SK-N-SH (cell line): ENCODE measurements around the gene PPM1L. TPM values are rescaled to one million over a fixed set of nuclear protein-coding genes. Genes with fewer than 3 reads are reported as not detected.

Source experiments
- CTCF ChIA-PET: fragments of 300-600, 350-600 bp; formaldehyde crosslinking; extraction: SDS; loops from one replicate; lab custom pipeline; 2021; lab: Yijun Ruan, JAX
- POLR2A ChIA-PET: fragments of 350-600 bp; sonication (Branson Sonifier 250); formaldehyde crosslinking; extraction: SDS; loops from one replicate; lab custom pipeline; 2020; ENCODE audit warnings: antibody characterized with exemption, inconsistent platforms; lab: Yijun Ruan, JAX
- DNase-seq: peaks from one replicate; pipeline ENCODE4 v3.0.0; 2012
- H2AFZ ChIP-seq: fragments of 200-600 bp; sonication (generic); 2 replicates; pipeline ENCODE4 v1.8.1; 2016; ENCODE audit warnings: antibody characterized with exemption, mild to moderate bottlenecking, low read depth
- H3F3A ChIP-seq: fragments of 200-600 bp; sonication (generic); replicated peaks from 2 replicates; pipeline ENCODE3; 2016; ENCODE audit warnings: antibody characterized with exemption, mild to moderate bottlenecking; ENCODE audit not compliant: insufficient read depth
- H3K27ac ChIP-seq, 2 experiments: fragments of 200-500 bp in 1 of 2; fragments of 200-600 bp in 1 of 2; sonication (Bioruptor generic) in 1 of 2; sonication (generic), shearing (Covaris generic) in 1 of 2; 2 replicates each; pipeline versions ENCODE4 v1.5.1 to v1.6.1; 2014 to 2016; ENCODE audit warnings: low read depth in 2 of 2, inconsistent platforms in 1 of 2, low read length in 1 of 2, mild to moderate bottlenecking in 1 of 2, mixed read lengths in 1 of 2
- H3K27me3 ChIP-seq: fragments of 200-600 bp; sonication (generic), shearing (Covaris generic); 2 replicates; pipeline ENCODE4 v1.6.1; 2016; ENCODE audit warnings: mixed run types; ENCODE audit not compliant: insufficient read depth
- H3K36me3 ChIP-seq, 2 experiments: fragments of 200-500 bp in 1 of 2; fragments of 200-600 bp in 1 of 2; sonication (Bioruptor generic) in 1 of 2; sonication (generic) in 1 of 2; replicated peaks in 1 of 2; 2 replicates each; pipeline versions ENCODE3 to v1.5.1; 2014 to 2016; ENCODE audit warnings: low read length in 1 of 2, mild to moderate bottlenecking in 1 of 2; ENCODE audit not compliant: insufficient read depth in 2 of 2, control insufficient read depth in 1 of 2
- H3K4me1 ChIP-seq, 2 experiments: fragments of 200-500 bp in 1 of 2; fragments of 200-600 bp in 1 of 2; sonication (Bioruptor generic) in 1 of 2; sonication (generic), shearing (Covaris generic) in 1 of 2; 2 replicates each; pipeline versions ENCODE4 v1.5.1 to v1.6.1; 2014 to 2016; ENCODE audit warnings: low read depth in 1 of 2, low read length in 1 of 2, mixed run types in 1 of 2; ENCODE audit not compliant: insufficient read depth in 2 of 2, control insufficient read depth in 1 of 2
- H3K4me2 ChIP-seq: fragments of 200-600 bp; sonication (generic), shearing (Covaris generic); 2 replicates; pipeline ENCODE4 v1.6.1; 2017; ENCODE audit warnings: mixed run types
- H3K4me3 ChIP-seq, 2 experiments: fragments of 200-500 bp in 1 of 2; fragments of 200-600 bp in 1 of 2; sonication (Bioruptor generic) in 1 of 2; sonication (generic), shearing (Covaris generic) in 1 of 2; 2 replicates each; pipeline versions ENCODE4 v1.5.1 to v1.8.1; 2014 to 2016; ENCODE audit warnings: low read depth in 2 of 2, inconsistent platforms in 1 of 2, low read length in 1 of 2, mild to moderate bottlenecking in 1 of 2, mixed read lengths in 1 of 2, moderate library complexity in 1 of 2
- H3K79me2 ChIP-seq: fragments of 200-600 bp; sonication (generic); 2 replicates; pipeline ENCODE4 v1.8.1; 2017; ENCODE audit warnings: mild to moderate bottlenecking; ENCODE audit not compliant: insufficient read depth
- H3K9ac ChIP-seq: fragments of 200-600 bp; sonication (generic); 2 replicates; pipeline ENCODE4 v1.6.1; 2017; ENCODE audit warnings: mixed run types
- H3K9me2 ChIP-seq: fragments of 200-600 bp; sonication (generic); 2 replicates; pipeline ENCODE4 v1.6.1; 2017; ENCODE audit warnings: mixed run types
- H3K9me3 ChIP-seq: fragments of 200-600 bp; sonication (generic); 2 replicates; pipeline ENCODE4 v1.6.1; 2017; ENCODE audit warnings: mixed run types, mild to moderate bottlenecking, moderate library complexity
- H4K20me1 ChIP-seq: fragments of 200-600 bp; sonication (generic); 2 replicates; pipeline ENCODE4 v1.6.1; 2017; ENCODE audit warnings: mild to moderate bottlenecking, mixed run types; ENCODE audit not compliant: insufficient read depth
- CHD2 ChIP-seq: fragments of 150-350 bp; IDR thresholded peaks from 2 replicates; pipeline ENCODE4 v1.6.1; 2018; ENCODE audit warnings: low read length; ENCODE audit not compliant: partially characterized antibody
- EP300 ChIP-seq, 2 experiments: IDR thresholded peaks; 2 replicates each; pipeline versions ENCODE4 v1.4.0 to v1.6.1; 2012; ENCODE audit warnings: borderline replicate concordance in 1 of 2, low read depth in 1 of 2, low read length in 1 of 2
- EZH2phosphoT487 ChIP-seq: fragments of 200-600 bp; sonication (generic); IDR thresholded peaks from 2 replicates; pipeline ENCODE4 v1.6.1; 2017; ENCODE audit warnings: low read depth, mixed run types, mild to moderate bottlenecking, antibody characterized with exemption, moderate library complexity, borderline replicate concordance
- FOSL2 ChIP-seq: IDR thresholded peaks from 2 replicates; pipeline ENCODE4 v1.4.0; 2012; ENCODE audit warnings: low read depth, mild to moderate bottlenecking, moderate library complexity, borderline replicate concordance
- FOXJ3 ChIP-seq: sonication (generic); formaldehyde crosslinking; IDR thresholded peaks from 2 replicates; pipeline ENCODE4 v1.5.1; 2020; ENCODE audit warnings: mild to moderate bottlenecking, missing genetic modification reagents
- FOXM1 ChIP-seq: IDR thresholded peaks from 2 replicates; pipeline ENCODE4 v1.4.0; 2012; ENCODE audit warnings: low read depth, mild to moderate bottlenecking
- GABPA ChIP-seq: IDR thresholded peaks from 2 replicates; pipeline ENCODE4 v1.4.0; 2012; ENCODE audit warnings: low read depth, mild to moderate bottlenecking
- JUND ChIP-seq: IDR thresholded peaks from 2 replicates; pipeline ENCODE4 v1.4.0; 2012
- MEF2A ChIP-seq: IDR thresholded peaks from 2 replicates; pipeline ENCODE4 v1.4.0; 2012; ENCODE audit warnings: low read depth, borderline replicate concordance
- NFIC ChIP-seq: IDR thresholded peaks from 2 replicates; pipeline ENCODE4 v1.4.0; 2012; ENCODE audit warnings: borderline replicate concordance
- NRF1 ChIP-seq: IDR thresholded peaks from 2 replicates; pipeline ENCODE4 v1.6.1; 2012; ENCODE audit warnings: low read depth, mild to moderate bottlenecking, low read length
- POLR2AphosphoS5 ChIP-seq: IDR thresholded peaks from 2 replicates; pipeline ENCODE4 v1.6.1; 2012; ENCODE audit warnings: low read depth, low read length
- RCOR1 ChIP-seq: fragments of 150-350 bp; IDR thresholded peaks from 2 replicates; pipeline ENCODE4 v1.6.1; 2017; ENCODE audit warnings: antibody characterized with exemption, low read length
- RFX5 ChIP-seq: IDR thresholded peaks from 2 replicates; pipeline ENCODE4 v1.6.1; 2012; ENCODE audit warnings: mild to moderate bottlenecking, improper control_type of control experiment, low read length
- SMC3 ChIP-seq: IDR thresholded peaks from 2 replicates; pipeline ENCODE4 v1.6.1; 2012; ENCODE audit warnings: low read depth, low read length, improper control_type of control experiment
- TAF1 ChIP-seq: IDR thresholded peaks from 2 replicates; pipeline ENCODE4 v1.6.1; 2012; ENCODE audit warnings: low read depth, mild to moderate bottlenecking, low read length, moderate library complexity, borderline replicate concordance
- TCF12 ChIP-seq: IDR thresholded peaks from 2 replicates; pipeline ENCODE4 v1.4.0; 2012
- TEAD4 ChIP-seq: IDR thresholded peaks from 2 replicates; pipeline ENCODE4 v1.4.0; 2012; ENCODE audit warnings: mild to moderate bottlenecking, borderline replicate concordance; ENCODE audit not compliant: insufficient read depth
- YY1 ChIP-seq: IDR thresholded peaks from 2 replicates; pipeline ENCODE4 v1.4.0; 2012; ENCODE audit warnings: low read depth, mild to moderate bottlenecking
- WGBS: methylation state at CpG from one replicate; pipeline ENCODE4 v1.1.6; 2017; ENCODE audit warnings: low lambda C conversion rate; 5-methylcytosine and 5-hydroxymethylcytosine counted together
- polyA plus RNA-seq, 3 experiments: library from polyadenylated mRNA; depleted of rRNA; stranded (reverse); fragments of >200 nt; gene quantifications; 2 replicates each; pipeline ENCODE4 v1.2.3, GENCODE V29; 2012
- TF ChIP-seq, protein P1 (sequence below): IDR thresholded peaks from 2 replicates; pipeline ENCODE4 v1.4.0; 2012; ENCODE audit warnings: low read depth, borderline replicate concordance
- TF ChIP-seq, protein P2 (sequence below): fragments of 150-350 bp; IDR thresholded peaks from 2 replicates; pipeline ENCODE4 v1.6.1; 2016; ENCODE audit warnings: mild to moderate bottlenecking, low read depth, low read length
- TF ChIP-seq, protein P3 (sequence below): IDR thresholded peaks from 2 replicates; pipeline ENCODE4; 2012
- TF ChIP-seq, protein P4 (sequence below): IDR thresholded peaks from 2 replicates; pipeline ENCODE4 v1.4.0; 2012; ENCODE audit warnings: low read depth

PPM1L gene
- polyA plus RNA-seq, 1 of the 3 experiments (the other 2 are of a cell fraction): 0.16 TPM

DNA sequence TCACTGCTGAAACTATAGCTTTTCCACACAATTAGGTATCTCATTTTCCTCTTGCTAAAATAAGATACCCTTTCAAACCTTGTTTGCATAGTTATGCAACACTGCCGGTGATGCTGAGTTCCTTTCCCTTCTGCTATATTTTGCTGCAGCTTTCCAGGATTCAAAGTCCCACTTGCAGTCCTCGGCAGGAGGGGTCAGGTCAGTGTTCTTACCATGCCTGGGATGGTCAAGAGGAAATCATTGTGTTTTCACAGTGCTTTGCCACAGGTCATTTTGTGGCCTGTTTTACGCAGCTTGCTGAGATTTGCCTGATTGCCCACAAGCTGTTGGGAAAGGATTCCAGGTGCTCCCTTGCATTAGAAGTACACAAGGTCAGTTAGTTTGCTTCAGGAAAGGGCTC lies 192.2 kb downstream of the PPM1L start:
- no peak overlapping the region for H3K9ac ChIP-seq
- no peak overlapping the region for H3K4me2 ChIP-seq
- no peaks in the 10 kb centered on the region for H4K20me1 ChIP-seq
- H3K4me3 ChIP-seq: no peak overlapping the region
- no peaks in the 10 kb centered on the region for H3K79me2 ChIP-seq
- WGBS: 36% methylated on average over 3 of the region's 3 CpGs
- CTCF ChIA-PET: interaction anchor here (0.8 to 1.9 kb wide), 7 partner anchors 8 to 461 kb away, joined by 3 to 6 read pairs (median 3); no protein-coding TSS in a partner anchor
- H3K9me2 ChIP-seq: no peaks in the 10 kb centered on the region
- H3K4me1 ChIP-seq: peaks cover 0 to 6% of the 10 kb centered on the region in 2 experiments; a peak in 2 of 4 replicates
- H3K27ac ChIP-seq: no peak overlapping the region
- TF ChIP-seq RFX5 (no peak), TEAD4 (no peak), YY1 (no peak), EP300 (IDR thresholded peaks at IDR 0.05; ENCODE audit: borderline replicate concordance in 1 of 2, low read depth in 1 of 2, low read length in 1 of 2) (no peak), RCOR1 (no peak), GABPA (no peak), SMC3 (no peak), EZH2phosphoT487 (no peak), MEF2A (no peak), FOXM1 (no peak), POLR2AphosphoS5 (no peak), FOXJ3 (CRISPR knock-in tag) (no peak), NRF1 (no peak), NFIC (no peak)
- TF ChIP-seq, protein P1, sequence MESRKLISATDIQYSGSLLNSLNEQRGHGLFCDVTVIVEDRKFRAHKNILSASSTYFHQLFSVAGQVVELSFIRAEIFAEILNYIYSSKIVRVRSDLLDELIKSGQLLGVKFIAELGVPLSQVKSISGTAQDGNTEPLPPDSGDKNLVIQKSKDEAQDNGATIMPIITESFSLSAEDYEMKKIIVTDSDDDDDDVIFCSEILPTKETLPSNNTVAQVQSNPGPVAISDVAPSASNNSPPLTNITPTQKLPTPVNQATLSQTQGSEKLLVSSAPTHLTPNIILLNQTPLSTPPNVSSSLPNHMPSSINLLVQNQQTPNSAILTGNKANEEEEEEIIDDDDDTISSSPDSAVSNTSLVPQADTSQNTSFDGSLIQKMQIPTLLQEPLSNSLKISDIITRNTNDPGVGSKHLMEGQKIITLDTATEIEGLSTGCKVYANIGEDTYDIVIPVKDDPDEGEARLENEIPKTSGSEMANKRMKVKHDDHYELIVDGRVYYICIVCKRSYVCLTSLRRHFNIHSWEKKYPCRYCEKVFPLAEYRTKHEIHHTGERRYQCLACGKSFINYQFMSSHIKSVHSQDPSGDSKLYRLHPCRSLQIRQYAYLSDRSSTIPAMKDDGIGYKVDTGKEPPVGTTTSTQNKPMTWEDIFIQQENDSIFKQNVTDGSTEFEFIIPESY: no peak
- TF ChIP-seq, protein P2, sequence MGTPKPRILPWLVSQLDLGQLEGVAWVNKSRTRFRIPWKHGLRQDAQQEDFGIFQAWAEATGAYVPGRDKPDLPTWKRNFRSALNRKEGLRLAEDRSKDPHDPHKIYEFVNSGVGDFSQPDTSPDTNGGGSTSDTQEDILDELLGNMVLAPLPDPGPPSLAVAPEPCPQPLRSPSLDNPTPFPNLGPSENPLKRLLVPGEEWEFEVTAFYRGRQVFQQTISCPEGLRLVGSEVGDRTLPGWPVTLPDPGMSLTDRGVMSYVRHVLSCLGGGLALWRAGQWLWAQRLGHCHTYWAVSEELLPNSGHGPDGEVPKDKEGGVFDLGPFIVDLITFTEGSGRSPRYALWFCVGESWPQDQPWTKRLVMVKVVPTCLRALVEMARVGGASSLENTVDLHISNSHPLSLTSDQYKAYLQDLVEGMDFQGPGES: no peak
- POLR2A ChIA-PET: no interaction called here
- H3K9me3 ChIP-seq: no peaks in the 10 kb centered on the region
- no peaks in the 10 kb centered on the region for H3K36me3 ChIP-seq
- H2AFZ ChIP-seq: no peak overlapping the region
- no peaks in the 10 kb centered on the region; the same call in 1 of the 2 replicates for H3K27me3 ChIP-seq
- DNase-seq: no peak
- no peaks in the 10 kb centered on the region for H3F3A ChIP-seq

DNA sequence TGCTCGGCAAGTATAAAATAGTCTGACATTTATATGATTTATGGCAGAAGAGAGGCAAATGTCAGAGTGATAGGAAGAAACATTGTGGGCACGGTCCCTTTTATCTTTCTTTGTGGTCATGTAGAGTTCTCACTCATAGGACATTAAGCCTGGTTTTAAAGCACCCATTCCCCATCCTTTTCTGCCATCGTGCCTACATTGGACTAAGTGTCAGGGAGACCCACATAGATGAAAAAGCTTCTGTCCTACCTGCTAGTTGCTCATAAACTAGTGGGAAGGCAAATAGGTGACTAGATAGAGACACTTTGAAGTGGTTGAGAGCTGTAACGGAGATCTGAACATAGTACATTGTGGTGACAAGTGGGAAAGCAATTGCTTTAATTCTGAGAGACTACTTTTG lies 193.4 kb downstream of the PPM1L start:
- Histone ChIP-seq H3K27ac (no peak overlapping the region), H3K4me2 (no peak overlapping the region), H2AFZ (no peak overlapping the region), H3K36me3 (no peaks in the 10 kb centered on the region), H3F3A (no peaks in the 10 kb centered on the region), H3K79me2 (no peaks in the 10 kb centered on the region), H3K9me2 (no peaks in the 10 kb centered on the region), H3K4me3 (no peak overlapping the region), H3K9me3 (no peaks in the 10 kb centered on the region), H4K20me1 (no peaks in the 10 kb centered on the region), H3K9ac (no peak overlapping the region), H3K27me3 (no peaks in the 10 kb centered on the region; the same call in 1 of the 2 replicates), H3K4me1 (peaks cover 0 to 6% of the 10 kb centered on the region in 2 experiments; a peak in 3 of 4 replicates)
- 35% methylated on average over 4 of the region's 4 CpGs for WGBS
- ChIA-PET POLR2A (no interaction called here), CTCF (interaction anchor here (1.0 to 1.9 kb wide), 5 partner anchors 8 to 262 kb away, joined by 3 to 7 read pairs (median 4); partner anchors contain the start of gene PPM1L)
- DNase-seq: no peak
- no peak for TF ChIP-seq CHD2
- TF ChIP-seq, protein P2: no peak
- TF ChIP-seq, protein P3, sequence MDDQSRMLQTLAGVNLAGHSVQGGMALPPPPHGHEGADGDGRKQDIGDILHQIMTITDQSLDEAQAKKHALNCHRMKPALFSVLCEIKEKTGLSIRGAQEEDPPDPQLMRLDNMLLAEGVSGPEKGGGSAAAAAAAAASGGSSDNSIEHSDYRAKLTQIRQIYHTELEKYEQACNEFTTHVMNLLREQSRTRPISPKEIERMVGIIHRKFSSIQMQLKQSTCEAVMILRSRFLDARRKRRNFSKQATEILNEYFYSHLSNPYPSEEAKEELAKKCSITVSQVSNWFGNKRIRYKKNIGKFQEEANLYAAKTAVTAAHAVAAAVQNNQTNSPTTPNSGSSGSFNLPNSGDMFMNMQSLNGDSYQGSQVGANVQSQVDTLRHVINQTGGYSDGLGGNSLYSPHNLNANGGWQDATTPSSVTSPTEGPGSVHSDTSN: no peak
- TF ChIP-seq RCOR1: no peak
- TF ChIP-seq JUND: no peak
- TF ChIP-seq EP300 (IDR thresholded peaks at IDR 0.05; ENCODE audit: borderline replicate concordance in 1 of 2, low read depth in 1 of 2, low read length in 1 of 2): no peak
- no peak for TF ChIP-seq FOXJ3 (CRISPR knock-in tag)
- TF ChIP-seq MEF2A: no peak
- no peak for TF ChIP-seq SMC3
- no peak for TF ChIP-seq TAF1
- TF ChIP-seq EZH2phosphoT487: no peak
- no peak for TF ChIP-seq FOSL2
- TF ChIP-seq TCF12: no peak
- TF ChIP-seq, protein P4, sequence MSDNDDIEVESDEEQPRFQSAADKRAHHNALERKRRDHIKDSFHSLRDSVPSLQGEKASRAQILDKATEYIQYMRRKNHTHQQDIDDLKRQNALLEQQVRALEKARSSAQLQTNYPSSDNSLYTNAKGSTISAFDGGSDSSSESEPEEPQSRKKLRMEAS: no peak
